Peyer's patch (tissue), 4 donors: Measurements from ENCODE around the gene ARMH3.

Experiments used
- POLR2A ChIP-seq, 2 donors: fragments of 450-650 bp; IDR thresholded peaks; one replicate each; pipeline ENCODE4 v1.5.1; 2017; ENCODE audit warnings: antibody characterized with exemption in 2 of 2, mild to moderate bottlenecking in 2 of 2, moderate library complexity in 2 of 2
- TF ChIP-seq, protein P1 (sequence below), 6 experiments: fragments of 450-650 bp in 4 of 6; fragments of 200-600 bp in 2 of 6; sonication (generic) in 1 of 6; IDR thresholded peaks; one replicate each; pipeline ENCODE4 v1.5.1; 2017 to 2019; ENCODE audit warnings: antibody characterized with exemption in 6 of 6, mild to moderate bottlenecking in 3 of 6, moderate library complexity in 1 of 6

DNA sequence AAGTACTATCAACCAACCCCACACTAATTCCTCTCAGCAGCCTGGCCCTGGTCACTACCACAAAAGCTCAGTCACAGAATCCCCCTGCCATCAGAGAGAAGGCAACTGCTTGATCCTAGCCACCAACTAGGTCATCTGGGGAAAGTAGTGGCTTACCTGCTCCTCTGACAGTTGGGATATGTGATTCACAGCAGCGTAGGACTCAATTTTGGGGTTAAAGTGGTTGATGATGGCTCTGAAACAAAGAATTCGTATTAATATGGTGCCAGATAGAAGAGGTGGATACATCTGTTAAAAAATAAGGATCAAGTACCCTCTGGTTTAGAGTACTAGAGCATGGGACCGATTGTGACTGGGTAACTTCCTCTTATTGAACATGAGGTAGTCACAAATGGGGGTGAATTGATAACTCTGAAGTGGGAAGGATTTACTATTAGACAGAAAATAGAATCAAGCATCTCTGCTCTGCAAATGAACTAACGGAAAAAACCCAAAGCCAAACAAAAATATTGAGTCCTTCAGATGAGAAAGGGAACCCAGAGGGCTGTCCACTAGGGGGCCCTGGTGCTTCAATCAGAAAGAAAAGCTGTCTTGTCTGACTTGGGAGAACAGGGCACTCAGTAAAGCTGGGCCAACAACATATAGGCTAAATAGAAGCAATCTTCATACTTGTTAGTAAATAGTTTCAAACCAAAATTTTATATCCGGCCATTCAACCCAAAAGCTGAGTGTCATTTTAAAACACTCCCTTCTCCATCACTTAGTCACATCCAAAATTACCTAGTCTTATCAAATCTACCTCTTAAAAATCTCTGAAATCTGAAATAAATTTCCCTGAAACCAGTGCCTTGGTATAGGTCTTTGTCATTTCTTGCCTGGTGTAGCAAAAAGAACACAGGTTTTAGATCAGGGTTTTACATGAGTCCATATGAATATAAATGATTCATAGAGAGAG is 166.4 kb downstream of the ARMH3 start:
- TF ChIP-seq, protein P1, sequence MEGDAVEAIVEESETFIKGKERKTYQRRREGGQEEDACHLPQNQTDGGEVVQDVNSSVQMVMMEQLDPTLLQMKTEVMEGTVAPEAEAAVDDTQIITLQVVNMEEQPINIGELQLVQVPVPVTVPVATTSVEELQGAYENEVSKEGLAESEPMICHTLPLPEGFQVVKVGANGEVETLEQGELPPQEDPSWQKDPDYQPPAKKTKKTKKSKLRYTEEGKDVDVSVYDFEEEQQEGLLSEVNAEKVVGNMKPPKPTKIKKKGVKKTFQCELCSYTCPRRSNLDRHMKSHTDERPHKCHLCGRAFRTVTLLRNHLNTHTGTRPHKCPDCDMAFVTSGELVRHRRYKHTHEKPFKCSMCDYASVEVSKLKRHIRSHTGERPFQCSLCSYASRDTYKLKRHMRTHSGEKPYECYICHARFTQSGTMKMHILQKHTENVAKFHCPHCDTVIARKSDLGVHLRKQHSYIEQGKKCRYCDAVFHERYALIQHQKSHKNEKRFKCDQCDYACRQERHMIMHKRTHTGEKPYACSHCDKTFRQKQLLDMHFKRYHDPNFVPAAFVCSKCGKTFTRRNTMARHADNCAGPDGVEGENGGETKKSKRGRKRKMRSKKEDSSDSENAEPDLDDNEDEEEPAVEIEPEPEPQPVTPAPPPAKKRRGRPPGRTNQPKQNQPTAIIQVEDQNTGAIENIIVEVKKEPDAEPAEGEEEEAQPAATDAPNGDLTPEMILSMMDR (IDR thresholded peaks at IDR 0.05), result peak; percentile 56 to 80 (median 68)
- no peak for TF ChIP-seq POLR2A (IDR thresholded peaks at IDR 0.05)
